Ovary (tissue), 3 donors: ENCODE data around the gene TLE4.

ENCODE experiments used
- EP300 ChIP-seq: sonication (generic); formaldehyde crosslinking; IDR thresholded peaks from one replicate; pipeline ENCODE4 v1.6.1; 2017; ENCODE audit warnings: antibody characterized with exemption
- TF ChIP-seq, protein P1 (sequence below), 3 donors: fragments of 450-650 bp in 2 of 3; fragments of 200-600 bp in 1 of 3; IDR thresholded peaks; one replicate each; pipeline versions ENCODE4 v1.5.1 to v1.8.0; 2016 to 2022; ENCODE audit warnings: antibody characterized with exemption in 3 of 3, mild to moderate bottlenecking in 1 of 3
- donor health status: DM: no; HTN: no; CAD: no.

DNA sequence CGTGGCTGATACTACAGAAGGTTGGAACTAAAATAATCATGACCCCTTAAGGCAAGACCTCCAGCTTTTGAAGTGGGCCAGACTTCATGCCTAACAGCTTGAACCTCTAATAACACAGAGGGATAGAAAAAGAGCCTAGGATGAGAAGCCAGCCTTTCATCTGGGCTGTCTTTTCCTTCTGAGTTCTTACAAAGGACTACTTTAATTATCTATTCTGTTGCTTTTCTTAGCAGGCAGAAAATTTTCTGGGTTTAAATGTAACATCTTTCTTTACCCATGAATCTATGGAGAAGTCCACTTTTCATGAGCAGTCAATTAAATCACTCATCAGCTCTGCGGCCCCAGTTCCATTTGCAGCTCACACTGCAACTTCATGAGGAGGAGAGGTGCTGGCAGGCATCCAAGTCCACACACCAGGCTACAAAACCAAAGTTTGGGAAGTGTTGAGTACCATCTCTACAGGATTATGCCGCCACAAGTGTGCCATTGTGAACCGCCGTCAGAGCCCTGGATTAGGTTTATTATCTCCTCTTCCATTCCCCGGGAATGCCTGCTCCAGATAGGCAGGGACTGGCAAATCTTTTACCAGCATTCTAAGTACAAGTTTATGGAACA is 192.0 kb downstream of the TLE4 start:
- TF ChIP-seq, protein P1, sequence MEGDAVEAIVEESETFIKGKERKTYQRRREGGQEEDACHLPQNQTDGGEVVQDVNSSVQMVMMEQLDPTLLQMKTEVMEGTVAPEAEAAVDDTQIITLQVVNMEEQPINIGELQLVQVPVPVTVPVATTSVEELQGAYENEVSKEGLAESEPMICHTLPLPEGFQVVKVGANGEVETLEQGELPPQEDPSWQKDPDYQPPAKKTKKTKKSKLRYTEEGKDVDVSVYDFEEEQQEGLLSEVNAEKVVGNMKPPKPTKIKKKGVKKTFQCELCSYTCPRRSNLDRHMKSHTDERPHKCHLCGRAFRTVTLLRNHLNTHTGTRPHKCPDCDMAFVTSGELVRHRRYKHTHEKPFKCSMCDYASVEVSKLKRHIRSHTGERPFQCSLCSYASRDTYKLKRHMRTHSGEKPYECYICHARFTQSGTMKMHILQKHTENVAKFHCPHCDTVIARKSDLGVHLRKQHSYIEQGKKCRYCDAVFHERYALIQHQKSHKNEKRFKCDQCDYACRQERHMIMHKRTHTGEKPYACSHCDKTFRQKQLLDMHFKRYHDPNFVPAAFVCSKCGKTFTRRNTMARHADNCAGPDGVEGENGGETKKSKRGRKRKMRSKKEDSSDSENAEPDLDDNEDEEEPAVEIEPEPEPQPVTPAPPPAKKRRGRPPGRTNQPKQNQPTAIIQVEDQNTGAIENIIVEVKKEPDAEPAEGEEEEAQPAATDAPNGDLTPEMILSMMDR (IDR thresholded peaks at IDR 0.05), result no peak
- TF ChIP-seq EP300, result no peak
